22Rv1 (cell line): ENCODE data around the gene VEPH1.

ENCODE experiments used
- H3K27ac ChIP-seq: fragments of 450-650 bp; 2 replicates; pipeline ENCODE4 v1.5.1; 2017
- ZFX ChIP-seq: fragments of 450-650 bp; IDR thresholded peaks from 2 replicates; pipeline ENCODE4 v1.6.1; 2017; ENCODE audit warnings: antibody characterized with exemption, borderline replicate concordance
- TF ChIP-seq, protein P1 (sequence below): fragments of 450-650 bp; IDR thresholded peaks from 2 replicates; pipeline ENCODE4 v1.5.1; 2017; ENCODE audit warnings: mild to moderate bottlenecking

VEPH1 gene

DNA sequence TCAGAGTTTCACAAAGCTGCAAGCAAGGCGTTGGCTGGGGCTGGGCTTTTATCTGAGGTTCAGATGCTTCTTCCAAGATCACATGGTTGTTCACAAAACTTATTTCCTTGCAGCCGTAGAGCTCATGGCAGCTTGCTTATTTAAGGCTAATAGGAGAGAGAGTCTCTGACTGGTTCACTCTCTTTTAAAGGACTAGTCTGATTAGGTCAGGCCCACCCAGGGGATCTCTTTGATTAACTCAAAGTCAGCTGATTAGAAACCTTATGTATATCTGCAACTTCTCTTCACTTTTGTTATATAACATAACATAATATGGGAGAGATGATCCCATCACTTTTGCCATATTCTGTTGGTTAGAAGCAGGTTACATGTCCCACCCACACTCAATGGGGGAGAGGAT is 243.4 kb downstream of the VEPH1 start:
- no peak overlapping the region for H3K27ac ChIP-seq
- no peak for TF ChIP-seq ZFX

DNA sequence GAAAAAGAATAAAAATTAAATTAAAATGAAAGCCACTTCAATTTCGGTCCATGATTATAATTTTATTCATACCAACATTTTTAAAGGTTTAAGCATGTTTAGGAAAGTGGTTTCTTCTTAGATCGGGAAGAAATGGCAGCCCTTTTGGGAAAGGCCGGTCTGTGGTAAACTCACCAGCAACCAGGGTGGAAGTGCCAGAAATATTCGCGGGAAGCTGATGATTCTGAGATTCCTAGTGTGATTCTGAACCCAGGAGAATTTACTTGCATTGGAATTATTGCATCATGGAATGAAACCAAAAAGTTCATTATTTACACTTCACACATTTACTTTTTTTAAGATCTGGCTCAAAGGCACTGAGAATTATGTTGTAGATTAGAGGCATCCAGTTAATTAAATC is 246.1 kb downstream of the VEPH1 start:
- TF ChIP-seq, protein P1, sequence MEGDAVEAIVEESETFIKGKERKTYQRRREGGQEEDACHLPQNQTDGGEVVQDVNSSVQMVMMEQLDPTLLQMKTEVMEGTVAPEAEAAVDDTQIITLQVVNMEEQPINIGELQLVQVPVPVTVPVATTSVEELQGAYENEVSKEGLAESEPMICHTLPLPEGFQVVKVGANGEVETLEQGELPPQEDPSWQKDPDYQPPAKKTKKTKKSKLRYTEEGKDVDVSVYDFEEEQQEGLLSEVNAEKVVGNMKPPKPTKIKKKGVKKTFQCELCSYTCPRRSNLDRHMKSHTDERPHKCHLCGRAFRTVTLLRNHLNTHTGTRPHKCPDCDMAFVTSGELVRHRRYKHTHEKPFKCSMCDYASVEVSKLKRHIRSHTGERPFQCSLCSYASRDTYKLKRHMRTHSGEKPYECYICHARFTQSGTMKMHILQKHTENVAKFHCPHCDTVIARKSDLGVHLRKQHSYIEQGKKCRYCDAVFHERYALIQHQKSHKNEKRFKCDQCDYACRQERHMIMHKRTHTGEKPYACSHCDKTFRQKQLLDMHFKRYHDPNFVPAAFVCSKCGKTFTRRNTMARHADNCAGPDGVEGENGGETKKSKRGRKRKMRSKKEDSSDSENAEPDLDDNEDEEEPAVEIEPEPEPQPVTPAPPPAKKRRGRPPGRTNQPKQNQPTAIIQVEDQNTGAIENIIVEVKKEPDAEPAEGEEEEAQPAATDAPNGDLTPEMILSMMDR, result no peak
- no peak for TF ChIP-seq ZFX
- H3K27ac ChIP-seq, result no peak overlapping the region

DNA sequence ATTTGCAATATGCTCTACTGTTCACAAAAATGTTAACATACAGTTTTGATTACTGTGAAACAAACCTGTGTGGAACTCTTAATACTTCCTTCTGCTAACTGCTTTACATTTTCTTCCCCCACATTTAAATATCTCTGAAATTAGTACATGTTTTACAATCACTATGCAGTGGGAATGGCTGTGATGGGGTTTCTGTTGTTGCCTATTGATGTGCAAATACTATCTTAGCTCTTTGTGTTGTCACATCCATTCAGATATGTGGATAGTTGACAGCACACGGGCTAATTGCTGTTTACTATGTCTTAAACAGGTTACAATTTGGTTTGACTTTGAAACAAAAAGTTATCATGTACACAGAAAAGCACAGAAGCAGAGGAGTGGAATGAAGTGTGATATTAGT is 247.4 kb downstream of the VEPH1 start:
- no peak overlapping the region for H3K27ac ChIP-seq
- no peak for TF ChIP-seq ZFX
- TF ChIP-seq, protein P1, result no peak

DNA sequence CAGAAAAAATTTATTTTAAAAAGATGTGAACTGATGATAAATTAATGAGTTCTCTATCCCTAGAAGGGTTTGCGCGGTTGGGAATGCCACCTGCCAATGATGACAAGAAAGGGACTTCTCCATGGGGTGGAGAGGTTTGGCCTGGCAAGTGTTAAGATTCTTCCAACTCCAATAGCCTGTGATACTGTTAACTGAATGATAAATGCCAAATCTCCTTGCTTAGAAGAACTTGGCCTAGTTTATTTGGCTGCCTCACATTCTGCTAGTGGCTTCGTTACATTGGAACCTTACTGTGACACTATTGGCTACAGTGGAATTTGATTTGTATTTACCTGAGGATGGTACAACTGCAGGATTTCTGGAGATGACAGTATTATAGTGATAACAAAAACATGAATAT is 251.5 kb downstream of the VEPH1 start:
- no peak for TF ChIP-seq ZFX
- TF ChIP-seq, protein P1, result no peak
- no peak overlapping the region for H3K27ac ChIP-seq

DNA sequence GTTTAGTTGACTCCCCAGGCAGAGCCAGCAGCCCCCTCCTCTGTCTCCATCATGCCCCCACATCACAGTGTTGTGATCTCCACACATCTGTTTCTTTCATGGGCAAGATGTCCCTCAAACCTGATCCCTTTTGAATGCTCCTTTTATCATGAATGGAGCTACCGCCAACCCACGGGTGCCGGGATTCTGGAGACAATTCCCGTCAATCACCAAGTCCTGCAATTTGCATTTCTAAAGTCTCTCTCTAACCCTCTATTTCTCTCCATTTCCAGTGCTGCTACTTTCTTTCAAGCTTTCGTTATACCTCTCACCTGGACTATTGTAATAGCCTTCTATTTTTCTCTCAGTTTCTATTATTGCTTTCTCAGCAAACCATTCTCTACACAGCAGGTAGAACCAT is 253.6 kb downstream of the VEPH1 start:
- no peak overlapping the region for H3K27ac ChIP-seq
- no peak for TF ChIP-seq ZFX
- TF ChIP-seq, protein P1, result no peak

DNA sequence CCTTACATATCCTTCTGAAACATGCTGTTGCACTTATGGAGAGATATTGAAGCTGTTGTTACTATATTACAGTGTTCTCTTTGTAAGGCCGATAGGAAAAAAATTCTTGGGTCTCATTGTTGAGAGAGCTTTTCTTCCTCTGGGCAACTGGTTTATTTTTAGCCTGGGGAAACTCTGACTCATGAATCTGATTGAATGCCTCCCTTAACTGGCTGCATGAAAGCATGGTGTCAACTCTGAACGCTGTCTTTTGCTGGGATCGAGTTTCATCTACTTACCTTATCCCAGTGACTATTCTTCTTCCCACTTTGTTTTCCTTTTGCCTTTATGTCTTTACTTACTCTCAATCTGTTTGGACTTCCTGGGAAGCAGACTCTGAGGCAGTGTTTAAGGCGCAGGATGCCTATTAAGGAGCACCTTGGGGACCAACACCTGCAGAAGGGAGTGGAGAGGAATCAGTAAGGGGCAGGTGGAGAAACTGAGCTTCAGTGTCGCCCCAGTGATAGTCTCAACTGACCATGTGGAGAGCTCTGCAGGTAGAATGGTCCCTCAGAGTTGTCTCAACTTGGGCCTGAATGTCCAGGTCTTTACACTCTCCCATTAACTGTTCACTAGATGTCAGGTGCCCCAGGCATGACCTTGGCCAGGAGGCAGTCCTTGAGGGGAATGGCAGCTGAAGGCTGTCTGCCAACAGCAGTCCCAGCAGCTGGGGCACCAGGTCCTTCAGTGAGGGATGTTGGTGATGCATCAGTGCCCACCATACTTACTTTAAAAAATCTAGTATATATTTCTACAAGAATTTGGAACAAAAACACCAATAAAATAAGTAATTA is 254.4 kb downstream of the VEPH1 start:
- TF ChIP-seq, protein P1, result no peak
- no peak for TF ChIP-seq ZFX
- H3K27ac ChIP-seq, result no peak overlapping the region

DNA sequence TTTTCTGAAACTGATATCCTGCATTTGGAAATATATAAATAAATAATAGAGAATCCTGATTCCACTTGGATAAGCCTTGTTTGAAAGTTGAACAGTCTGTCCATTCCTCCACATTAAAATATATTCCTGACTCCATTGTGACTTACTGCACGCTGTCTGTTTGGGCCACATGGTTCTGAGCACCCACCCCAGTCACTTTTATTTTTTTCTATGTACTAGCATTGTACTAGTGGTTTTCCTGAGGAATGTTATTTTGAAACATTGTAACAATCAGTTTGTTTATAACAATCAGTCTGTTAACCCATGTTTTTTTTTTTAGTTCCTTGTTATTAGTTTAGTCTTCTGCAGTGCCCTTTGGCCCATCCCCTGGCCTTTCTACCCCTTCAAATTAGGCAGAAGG is 255.8 kb downstream of the VEPH1 start:
- no peak overlapping the region for H3K27ac ChIP-seq
- no peak for TF ChIP-seq ZFX
- TF ChIP-seq, protein P1, result no peak
